ACHN (cell line): Measurements from ENCODE around the gene DRAM2.

Experiments
- DNase-seq: peaks from one replicate; pipeline ENCODE4 v3.0.0-alpha.2; 2015
- in situ Hi-C: cut with HindIII; loops from 2 replicates; pipeline ENCODE4 v1.10.0; 2017; ENCODE audit warnings: low sequenced_read_pairs, low pct_ligation_motif_present, low pct_unique_long_range_greater_than_20kb

The DRAM2 gene

DNA sequence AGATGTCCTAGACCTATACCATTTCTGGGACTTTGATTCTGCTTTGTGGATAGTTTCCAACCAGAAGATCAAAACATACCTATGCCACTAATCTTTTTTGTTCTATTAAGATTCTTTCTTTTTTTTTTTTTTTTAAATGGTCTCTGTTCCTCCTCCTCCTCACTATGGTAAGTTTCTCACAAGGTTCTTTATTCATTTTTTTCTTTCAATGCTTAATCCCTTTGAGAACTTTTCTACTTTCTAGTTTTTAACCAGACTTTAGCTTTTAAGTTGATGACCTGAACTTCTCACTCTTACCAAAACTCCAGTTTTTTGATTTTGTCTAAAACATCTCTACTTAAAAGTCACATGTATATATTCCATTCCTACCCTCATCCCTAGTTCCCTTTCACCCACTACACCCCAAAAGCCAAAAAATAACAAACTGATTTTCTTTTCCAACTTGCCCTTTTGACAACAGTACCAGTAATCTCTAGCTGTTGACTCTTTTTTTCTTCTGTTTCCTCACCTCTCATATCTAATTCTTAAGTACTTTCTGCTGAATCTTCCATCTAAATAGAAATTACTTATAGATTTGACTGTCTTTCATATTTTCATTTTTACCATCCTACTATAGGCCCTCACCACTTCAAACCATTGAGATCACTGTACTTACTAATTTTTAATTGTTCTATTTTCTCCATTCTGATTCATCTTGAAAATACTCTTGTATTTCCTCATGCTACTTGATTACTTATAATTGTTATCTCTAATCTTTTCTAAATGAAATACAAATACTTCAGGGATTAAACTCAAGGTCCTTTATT lies 6.3 kb upstream of the DRAM2 start:
- in situ Hi-C loops: no loop called here
- DNase-seq: no peak

DNA sequence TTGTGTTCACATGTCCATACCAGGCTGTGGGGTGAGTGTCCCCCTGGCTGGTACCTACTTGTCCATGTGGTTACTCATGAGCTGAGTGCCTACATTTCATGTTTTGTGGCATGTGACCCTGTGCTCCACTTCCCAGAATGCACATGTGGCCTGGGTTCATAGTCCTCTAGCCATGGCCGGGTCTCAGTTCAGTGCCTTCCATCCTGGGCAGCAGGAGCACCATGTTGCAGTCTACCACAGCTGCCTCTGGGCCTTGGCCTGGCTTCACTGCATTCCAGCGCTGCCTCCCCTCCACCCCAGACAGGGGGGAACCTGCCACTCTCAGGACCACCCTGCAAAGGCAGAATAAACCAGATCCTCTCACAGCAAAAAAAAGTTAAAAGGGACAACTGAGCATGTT lies 5.6 kb upstream of the DRAM2 start:
- no peak for DNase-seq
- in situ Hi-C loops: no loop called here

- no peak for DNase-seq
- in situ Hi-C loops: no loop called here
Observed at GRCh38 chr1:111142356-111142975, 2.6 kb upstream of the DRAM2 start.

- in situ Hi-C loops: no loop called here
Observed at GRCh38 chr1:111141245-111142220, 1.6 kb upstream of the DRAM2 start.

DNA sequence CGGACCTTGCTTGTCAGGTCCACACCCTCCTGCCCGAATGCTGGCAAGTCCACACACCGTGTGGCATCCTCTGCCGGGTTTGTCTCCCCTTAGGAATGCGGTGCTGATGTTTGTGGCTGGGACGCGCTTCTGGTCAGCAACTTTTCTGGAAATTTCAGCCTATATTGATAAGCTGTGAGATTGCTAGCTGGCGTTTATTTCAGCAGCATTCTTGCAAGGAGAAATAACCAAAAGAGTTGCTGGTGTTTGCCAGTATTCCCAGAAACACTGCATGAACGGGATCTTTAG lies 731 bp upstream of the DRAM2 start:
- peak; percentile 69 for DNase-seq
- in situ Hi-C loops: no loop called here

More at GRCh38 chr1:111141245-111142220, 1.6 kb upstream of the DRAM2 start:
- DNase-seq: no peak

- peak; percentile 71 for DNase-seq
- in situ Hi-C loops: no loop called here
Observed at GRCh38 chr1:111139324-111139955, 453 bp downstream of the DRAM2 start.

DNA sequence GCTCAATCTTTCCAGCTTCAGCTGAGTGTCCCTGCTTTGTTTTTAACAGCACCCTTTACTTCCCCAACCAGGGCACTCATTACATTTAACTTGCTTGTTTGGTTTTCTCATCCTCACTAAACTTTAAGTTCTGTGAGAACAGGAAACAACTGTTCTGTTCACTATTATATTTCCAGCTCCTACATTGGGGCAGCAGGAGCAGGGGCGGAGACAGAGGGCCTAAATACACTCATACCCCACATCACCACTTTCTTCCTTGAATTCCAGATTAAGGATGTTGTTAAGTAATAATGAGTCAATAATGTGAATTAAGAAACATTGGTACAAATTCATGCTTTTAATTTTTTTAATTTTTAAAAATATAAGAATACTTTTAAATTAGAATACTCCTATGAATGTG lies 6.0 kb downstream of the DRAM2 start:
- in situ Hi-C loops: no loop called here
- DNase-seq: no peak

- in situ Hi-C loops: no loop called here
- no peak for DNase-seq
Observed at GRCh38 chr1:111131693-111132092, 8.2 kb downstream of the DRAM2 start.

GRCh38 chr1:111129376-111129775 lies 10.5 kb downstream of the DRAM2 start:
- no peak for DNase-seq
- in situ Hi-C loops: no loop called here

GRCh38 chr1:111127923-111128643 lies 11.8 kb downstream of the DRAM2 start:
- in situ Hi-C loops: no loop called here
- no peak for DNase-seq

DNA sequence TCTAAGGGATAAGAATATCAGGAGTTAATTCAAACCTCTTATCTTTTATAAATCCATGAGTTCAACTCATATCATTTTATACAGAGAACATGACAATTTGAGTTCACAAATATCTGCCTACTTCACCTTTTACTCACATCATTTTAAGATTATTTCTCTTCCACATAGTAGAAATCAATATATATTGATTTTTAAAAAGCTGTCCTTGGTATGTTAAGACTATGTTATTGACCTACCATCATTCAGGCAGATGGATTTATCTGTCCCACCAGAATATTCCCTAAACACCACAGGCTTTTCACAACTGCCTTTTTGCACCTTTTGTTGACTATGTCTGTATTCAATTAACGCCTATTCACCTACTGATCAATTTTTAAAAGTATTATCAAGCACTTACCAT lies 13.5 kb downstream of the DRAM2 start:
- DNase-seq: no peak
- in situ Hi-C loops: no loop called here

DNA sequence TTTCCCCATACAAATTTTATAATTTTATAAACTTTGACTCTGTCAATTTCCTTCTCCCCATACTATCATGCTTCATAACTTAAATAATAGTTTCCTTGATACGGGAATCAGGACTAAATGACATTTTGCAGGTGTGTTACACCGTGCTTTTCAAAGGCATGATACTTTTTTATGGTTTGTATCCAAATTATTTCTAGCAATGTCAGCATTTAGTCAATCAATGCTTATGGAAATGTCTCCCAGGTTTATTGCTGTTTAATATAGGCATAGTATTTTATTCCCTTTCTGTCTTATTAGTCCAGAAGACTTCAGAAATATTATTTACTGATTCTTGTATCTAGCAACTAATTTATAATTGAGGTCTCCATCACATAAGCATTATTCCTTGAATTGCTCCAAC lies 23.4 kb downstream of the DRAM2 start:
- no peak for DNase-seq
- in situ Hi-C loops: no loop called here

DNA sequence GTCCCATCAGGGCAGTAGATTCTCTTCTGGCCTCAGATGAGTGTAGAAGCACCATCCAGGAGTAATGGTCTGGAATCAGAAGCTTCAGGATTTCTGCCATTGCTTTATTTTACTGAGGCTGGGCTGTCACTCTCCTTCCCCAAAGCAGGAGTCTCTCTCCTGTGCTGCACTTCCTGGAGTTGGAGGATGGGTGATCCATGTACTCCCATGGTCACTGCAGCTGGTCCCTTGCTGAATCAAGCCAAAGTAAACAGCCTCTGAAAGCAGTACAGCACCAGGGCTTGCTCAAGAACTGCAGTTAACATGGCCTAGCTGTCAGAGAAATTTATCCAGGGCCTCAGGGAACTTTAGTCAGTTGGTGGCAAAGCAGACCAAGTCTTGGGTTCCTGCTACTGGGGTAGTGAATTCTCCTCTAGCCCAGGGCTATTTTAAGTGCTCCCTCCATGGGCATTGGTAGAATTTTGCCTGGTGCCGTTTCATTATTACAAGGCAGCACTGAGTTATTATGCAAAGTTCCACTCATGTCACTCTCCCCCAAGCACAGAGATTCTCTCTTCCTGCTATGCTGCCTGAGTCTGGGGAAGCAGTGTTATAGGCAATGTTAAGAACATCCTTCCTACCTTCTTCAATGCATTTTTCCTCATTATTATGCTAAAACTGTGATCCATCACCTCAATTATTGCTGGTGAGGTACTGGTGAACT lies 29.5 kb downstream of the DRAM2 start:
- in situ Hi-C loops: no loop called here
- no peak for DNase-seq

DNA sequence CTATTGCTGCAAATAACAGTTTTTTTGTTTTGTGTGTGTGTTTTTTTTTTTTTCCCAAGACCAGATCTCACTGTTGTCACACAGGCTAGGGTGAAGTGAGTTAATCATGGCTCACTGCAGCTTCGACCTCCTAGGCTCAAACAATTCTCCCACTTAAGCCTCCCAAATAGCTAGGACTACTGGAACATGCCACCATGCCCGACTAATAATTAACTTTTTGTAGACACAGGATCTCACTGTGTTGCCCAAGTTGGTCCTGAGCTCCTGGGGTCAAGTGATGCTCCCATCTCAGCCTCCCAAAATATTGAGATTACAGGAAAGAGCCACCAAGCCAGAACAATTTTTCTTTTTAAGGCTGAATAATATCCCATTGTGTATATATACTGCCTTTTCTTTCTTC lies 34.9 kb downstream of the DRAM2 start:
- in situ Hi-C loops: no loop called here
- no peak for DNase-seq

DNA sequence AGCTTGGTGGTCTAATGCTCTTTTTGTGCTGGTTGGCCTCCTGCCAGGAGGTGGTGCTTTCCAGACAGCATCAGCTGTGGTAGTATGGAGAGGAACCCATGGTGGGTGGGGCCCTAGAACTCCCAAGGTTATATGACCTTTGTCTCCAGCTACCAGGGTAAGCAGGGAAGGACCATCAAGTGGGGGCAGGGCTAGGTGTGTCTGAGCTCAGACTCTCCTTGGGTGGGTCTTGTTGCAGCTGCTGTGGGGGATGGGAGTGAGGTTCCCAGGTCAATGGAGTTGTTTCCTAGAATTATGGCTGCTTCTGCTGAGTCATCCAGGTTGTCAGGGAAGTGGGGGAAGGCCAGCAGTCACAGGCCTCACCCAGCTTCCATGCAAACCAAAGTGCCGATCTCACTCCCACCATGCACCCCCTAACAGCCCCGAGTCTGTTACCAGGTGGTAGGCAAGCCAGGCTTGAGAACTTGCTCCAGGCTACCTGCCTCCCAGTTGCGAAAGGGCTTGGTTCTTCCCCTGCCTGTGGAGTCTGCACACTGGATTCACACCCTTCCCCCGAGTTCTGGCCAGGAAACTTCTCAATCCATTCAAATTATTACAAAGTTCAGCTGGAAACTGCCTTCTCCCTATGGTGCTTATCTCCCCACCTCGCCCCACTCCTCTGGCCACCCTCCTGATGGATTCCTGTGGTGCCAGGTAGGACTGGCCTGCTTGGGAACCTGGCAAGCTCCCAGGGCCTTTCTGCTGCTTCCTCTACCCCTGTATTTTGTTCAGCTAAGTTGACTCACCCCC lies 37.8 kb downstream of the DRAM2 start:
- DNase-seq: no peak
- in situ Hi-C loops: no loop called here

- DNase-seq: no peak
- in situ Hi-C loops: no loop called here
Observed at GRCh38 chr1:111099289-111099688, 40.6 kb downstream of the DRAM2 start.
